ENCODE data around the gene IFT43.
A peak's percentile ranks its signal among the peaks of the same experiment; 100 is the strongest.

The IFT43 gene

GRCh38 chr14:76101391-76102379 lies 116.1 kb downstream of the IFT43 start:
- DNase-seq: peak in 2 of 58 donors; percentile 6 to 7

DNA sequence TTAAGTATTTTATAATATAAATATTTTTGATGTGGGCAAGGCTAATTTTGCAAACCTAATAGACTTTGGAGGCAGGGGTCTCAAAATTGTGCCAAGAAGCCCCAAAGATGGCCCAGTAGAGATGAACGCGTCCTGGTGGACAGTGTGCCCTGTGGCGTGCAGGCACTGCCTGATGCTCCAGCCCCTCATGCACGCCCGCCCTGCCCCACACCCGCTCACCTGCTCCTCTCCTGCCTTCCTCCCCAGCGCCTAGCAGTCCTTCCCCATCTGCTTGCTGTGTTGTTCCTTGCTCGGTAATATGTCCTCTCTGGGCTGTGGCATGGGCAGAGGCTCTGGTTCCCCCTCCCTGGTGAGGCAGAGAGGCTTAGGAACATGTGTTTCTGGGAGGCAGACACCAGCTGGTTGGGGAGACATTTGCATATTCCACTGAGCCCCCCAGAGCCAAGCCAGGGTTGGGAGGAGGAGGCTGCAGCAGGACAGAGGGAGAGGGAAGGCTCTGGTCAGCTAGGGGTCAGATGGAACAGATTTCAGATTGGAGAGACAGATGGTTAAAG lies 119.3 kb downstream of the IFT43 start:
- DNase-seq: no peak

DNA sequence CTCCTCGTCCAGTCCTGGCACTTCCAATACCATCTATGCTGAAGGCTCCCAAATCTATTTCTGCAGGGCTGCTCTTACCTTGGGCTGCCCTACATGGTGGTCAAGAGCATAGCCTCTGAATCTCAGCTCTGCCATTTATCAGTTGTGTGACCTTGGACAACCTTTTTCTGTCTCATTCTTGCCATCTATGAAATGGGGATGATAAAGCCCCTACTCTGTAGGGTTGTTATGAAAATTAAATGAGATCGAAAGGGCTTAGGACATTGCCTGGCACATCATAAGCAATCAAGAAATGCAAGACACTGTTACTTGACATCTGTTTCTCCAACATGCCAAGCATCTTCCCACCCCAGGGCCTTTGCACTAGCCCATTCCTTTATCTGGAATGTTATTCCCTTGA lies 120.6 kb downstream of the IFT43 start:
- no peak for DNase-seq

- DNase-seq: no peak
Measured at GRCh38 chr14:76109087-76109880, 123.7 kb downstream of the IFT43 start.

- DNase-seq: no peak
Measured at GRCh38 chr14:76112889-76113624, 127.5 kb downstream of the IFT43 start.

- no peak for DNase-seq
Measured at GRCh38 chr14:76113691-76114090, 128.1 kb downstream of the IFT43 start.

GRCh38 chr14:76115010-76115422 lies 129.5 kb downstream of the IFT43 start:
- DNase-seq: no peak

- DNase-seq: no peak
Measured at GRCh38 chr14:76117789-76118484, 132.4 kb downstream of the IFT43 start.

DNA sequence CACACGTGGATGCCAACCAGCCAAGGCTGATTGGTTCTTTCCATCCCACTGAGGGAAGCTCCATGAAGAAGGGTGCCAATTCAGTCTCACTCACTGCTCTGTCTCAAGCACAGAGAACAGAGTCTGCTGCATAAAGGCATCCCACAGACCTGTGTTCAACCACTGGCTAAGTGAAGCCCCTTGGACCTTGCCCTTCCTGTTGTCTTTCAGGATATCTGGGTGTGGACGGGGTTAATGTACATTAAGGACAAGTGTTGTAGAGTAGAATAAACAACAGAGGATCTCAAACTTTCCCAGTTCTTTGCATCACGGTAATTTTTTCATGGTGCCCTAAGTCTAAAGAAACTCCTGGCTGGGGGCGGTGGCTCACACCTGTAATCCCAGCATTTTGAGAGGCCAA lies 133.0 kb downstream of the IFT43 start:
- DNase-seq: no peak

DNA sequence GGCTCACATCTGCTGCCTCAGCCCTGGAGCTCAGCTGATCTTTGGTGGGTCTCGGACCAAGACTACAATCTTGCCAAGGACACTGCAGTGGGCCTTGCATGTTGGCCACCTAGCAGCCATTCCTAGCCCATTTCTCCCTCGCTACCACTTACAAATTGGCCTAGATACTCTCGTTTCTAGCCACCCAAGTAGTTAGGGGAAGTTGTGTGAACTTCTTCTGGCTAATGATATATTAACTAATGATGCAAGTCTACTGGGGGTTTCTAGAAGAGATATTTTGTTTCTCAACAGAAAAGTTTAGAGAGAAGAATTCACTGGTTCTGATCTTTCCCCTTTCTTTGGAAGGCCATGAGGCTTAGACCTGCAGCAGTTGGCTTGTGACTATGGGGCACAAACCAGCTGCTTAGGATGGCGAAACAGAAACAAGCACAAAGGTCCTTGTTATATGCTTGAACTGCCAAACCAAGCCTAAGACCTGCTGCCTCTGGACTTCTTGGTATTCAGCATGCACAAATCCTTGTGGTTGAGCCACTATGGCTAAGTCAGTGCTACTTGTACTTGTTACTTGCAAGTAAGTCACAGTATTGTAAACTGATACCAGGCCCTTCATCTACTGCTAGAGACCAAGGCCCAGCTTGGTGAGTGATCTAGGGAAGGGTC lies 135.7 kb downstream of the IFT43 start:
- DNase-seq: no peak

DNA sequence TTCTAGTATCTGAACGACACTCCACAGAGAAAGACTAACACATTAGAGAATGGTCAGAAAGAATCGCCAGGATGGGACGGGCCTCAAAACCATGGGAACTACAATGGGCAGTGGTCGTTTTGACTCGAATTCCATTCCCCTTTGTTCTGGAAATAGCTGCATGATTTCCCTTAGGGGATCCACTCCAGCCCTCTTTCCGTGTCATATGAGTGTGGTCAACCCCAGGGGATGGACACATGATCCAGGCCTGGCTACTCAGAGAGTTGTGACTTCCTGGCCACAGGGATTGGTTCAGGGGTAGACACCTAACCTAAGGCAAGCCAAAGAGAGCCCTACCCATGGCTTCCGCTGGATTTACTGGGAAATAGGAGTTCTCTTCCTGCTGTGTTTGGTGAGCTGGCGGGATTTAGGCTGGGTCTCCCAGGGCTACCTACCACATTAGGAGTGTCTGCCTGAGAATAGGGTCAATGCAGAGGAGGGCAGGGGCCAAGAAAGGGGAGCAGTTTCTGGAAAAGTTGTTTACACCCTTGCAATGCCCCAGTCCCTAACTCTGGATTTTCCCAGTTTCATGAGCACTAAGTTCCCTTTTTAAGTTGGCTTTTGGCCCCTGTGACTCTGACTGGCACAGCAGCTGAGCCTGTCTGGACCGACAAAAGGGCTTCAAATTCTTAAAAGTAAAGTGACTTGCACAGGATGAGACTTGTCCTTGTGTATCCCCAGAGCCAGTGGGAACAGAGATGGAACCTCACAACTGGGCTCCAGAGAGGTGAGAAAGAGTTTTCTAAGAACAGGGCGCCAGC lies 138.1 kb downstream of the IFT43 start:
- DNase-seq: no peak

GRCh38 chr14:76125511-76125910 lies 139.9 kb downstream of the IFT43 start:
- no peak for DNase-seq

- no peak for DNase-seq
Measured at GRCh38 chr14:76126076-76126475, 140.5 kb downstream of the IFT43 start.

- DNase-seq: no peak
Measured at GRCh38 chr14:76129851-76130576, 144.5 kb downstream of the IFT43 start.

GRCh38 chr14:76131071-76131965 lies 145.8 kb downstream of the IFT43 start:
- no peak for DNase-seq

GRCh38 chr14:76133103-76133502 lies 147.5 kb downstream of the IFT43 start:
- no peak for DNase-seq

Measured in anterior cingulate cortex (tissue), 58 donors.